Inferior parietal cortex (tissue), 1 donor: ENCODE results near the gene GABRA6.
"Not testable (repeated sequence)": the region's sequence is repeated elsewhere in the genome, so short reads cannot be mapped to it uniquely, and the experiment has no call there.

Experiments
- DNase-seq: peaks from one replicate; pipeline ENCODE4 v3.0.0-alpha.2; 2016; ENCODE audit errors: extremely low spot score

GABRA6 gene

GRCh38 chr5:161685461-161685860 is at the start of gene GABRA6:
GABRA6 (plus strand) TSS chr5:161685721; CDS start chr5:161685990, 269 bp downstream.
- DNase-seq: no peak

- no peak for DNase-seq
Observed at GRCh38 chr5:161637591-161637990, 47.9 kb upstream of the GABRA6 start.

- DNase-seq: no peak
Observed at GRCh38 chr5:161641444-161641843, 44.1 kb upstream of the GABRA6 start.

GRCh38 chr5:161645264-161645663 is 40.3 kb upstream of the GABRA6 start:
- no peak for DNase-seq

- not testable (repeated sequence) for DNase-seq
Observed at GRCh38 chr5:161651926-161652325, 33.6 kb upstream of the GABRA6 start.

- DNase-seq: no peak
Observed at GRCh38 chr5:161660806-161661205, 24.7 kb upstream of the GABRA6 start.

- no peak for DNase-seq
Observed at GRCh38 chr5:161663431-161663830, 22.1 kb upstream of the GABRA6 start.

- DNase-seq: no peak
Observed at GRCh38 chr5:161676103-161676502, 9.4 kb upstream of the GABRA6 start.

GRCh38 chr5:161686149-161686548 is 628 bp downstream of the GABRA6 start:
- no peak for DNase-seq

- DNase-seq: no peak
Observed at GRCh38 chr5:161686881-161687280, 1.4 kb downstream of the GABRA6 start.

- DNase-seq: no peak
Observed at GRCh38 chr5:161687316-161687715, 1.8 kb downstream of the GABRA6 start.

- DNase-seq: no peak
Observed at GRCh38 chr5:161691911-161692310, 6.4 kb downstream of the GABRA6 start.

GRCh38 chr5:161697001-161697400 is 11.5 kb downstream of the GABRA6 start:
- DNase-seq: no peak

- no peak for DNase-seq
Observed at GRCh38 chr5:161700065-161700464, 14.5 kb downstream of the GABRA6 start.

GRCh38 chr5:161703528-161703927 is 18.0 kb downstream of the GABRA6 start:
- DNase-seq: no peak

- peak; percentile 2 for DNase-seq
Observed at GRCh38 chr5:161707382-161707781, 21.9 kb downstream of the GABRA6 start.

GRCh38 chr5:161709239-161709638 is 23.7 kb downstream of the GABRA6 start:
- DNase-seq: no peak

GRCh38 chr5:161713042-161713441 is 27.5 kb downstream of the GABRA6 start:
- DNase-seq: no peak

- no peak for DNase-seq
Observed at GRCh38 chr5:161719157-161719556, 33.6 kb downstream of the GABRA6 start.

- DNase-seq: no peak
Observed at GRCh38 chr5:161720460-161720859, 34.9 kb downstream of the GABRA6 start.

- DNase-seq: no peak
Observed at GRCh38 chr5:161734741-161735140, 49.2 kb downstream of the GABRA6 start.

GRCh38 chr5:161740433-161740832 is 54.9 kb downstream of the GABRA6 start:
- no peak for DNase-seq

GRCh38 chr5:161744276-161744675 is 58.8 kb downstream of the GABRA6 start:
- DNase-seq: no peak

- no peak for DNase-seq
Observed at GRCh38 chr5:161745392-161745791, 59.9 kb downstream of the GABRA6 start.

GRCh38 chr5:161751265-161751664 is 65.7 kb downstream of the GABRA6 start:
- DNase-seq: no peak
